Non-pigmented ciliary epithelial cell (primary cell): ENCODE measurements around the gene JSRP1.

Experiments used
- DNase-seq: peaks from one replicate; pipeline ENCODE4 v3.0.0-alpha.2; 2010; ENCODE audit warnings: low read depth

JSRP1 gene

DNA sequence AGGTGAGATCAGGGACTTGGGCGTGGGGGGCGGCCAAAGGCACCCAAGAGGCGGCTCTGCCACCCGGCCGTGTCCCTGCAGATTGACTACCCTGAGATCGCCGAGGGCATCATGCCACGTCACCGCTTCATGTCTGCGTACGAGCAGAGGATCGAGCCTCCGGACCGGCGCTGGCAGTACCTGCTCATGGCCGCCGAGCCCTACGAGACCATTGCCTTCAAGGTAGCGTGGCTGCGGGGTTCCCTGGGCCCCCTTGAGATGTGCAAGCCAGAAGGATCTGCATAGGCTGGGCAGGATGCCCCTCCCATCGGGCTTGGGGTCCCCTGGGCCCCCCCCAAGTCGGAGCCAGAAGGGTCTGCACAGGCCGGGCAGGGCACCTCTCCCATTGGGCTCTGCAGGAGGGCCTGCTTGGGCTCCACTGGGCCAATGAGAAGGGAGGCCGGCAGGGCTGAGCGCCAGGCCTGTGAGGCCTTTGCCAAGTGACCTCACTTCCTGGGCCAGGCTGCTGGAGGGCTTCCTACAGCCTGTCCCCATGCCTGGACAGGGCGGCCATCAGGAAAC lies 9.3 kb downstream of the JSRP1 start:
- no peak for DNase-seq

DNA sequence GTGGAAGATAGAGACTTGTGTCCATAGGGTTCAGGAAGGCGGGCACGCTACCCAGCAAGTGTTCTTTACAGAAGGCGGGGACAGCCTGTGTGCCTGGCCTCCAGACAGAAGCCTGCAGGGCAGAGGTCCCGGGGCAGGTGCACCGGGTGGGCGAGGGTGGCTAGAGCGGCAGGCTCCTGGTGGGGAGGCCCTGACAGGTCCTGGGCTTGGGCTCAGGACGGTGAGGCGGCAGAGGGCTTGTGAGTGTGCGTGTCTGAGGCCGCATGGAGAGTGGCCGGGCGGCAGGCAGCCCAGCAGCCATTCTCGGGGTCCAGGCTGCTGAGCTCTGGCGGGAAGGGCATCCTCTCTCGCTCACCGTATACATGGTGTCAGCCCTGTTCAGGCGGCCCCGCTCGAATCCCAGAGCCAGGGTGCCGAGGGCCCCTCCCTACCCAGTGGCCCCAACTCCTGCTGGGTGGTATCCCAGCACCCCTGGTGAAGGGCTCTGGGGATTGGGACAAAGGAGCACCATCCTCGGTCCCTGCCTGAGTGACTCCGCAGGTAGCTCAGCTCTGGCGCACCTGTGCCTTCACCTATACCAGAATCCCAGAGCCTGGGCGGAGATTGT lies 10.1 kb downstream of the JSRP1 start:
- no peak for DNase-seq

DNA sequence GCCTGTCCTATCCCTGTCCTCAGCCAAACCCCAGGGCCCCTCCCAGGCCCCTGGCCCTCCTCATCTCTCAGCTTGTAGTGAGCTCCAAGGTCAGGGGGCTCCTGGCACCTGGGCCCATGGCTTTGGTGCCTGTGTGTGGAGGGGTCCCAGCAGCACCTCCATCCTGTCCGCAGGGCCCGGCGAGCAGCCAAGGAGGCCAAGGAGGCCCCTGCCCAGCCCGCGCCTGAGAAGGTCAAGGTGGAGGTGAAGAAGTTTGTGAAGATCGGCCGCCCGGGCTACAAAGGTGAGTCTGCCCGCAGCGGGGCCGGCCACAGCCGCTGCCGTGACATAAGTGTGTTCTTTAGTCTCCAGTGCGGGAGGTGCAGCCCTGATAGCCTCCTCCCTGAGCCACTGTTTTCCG lies 10.9 kb downstream of the JSRP1 start:
- no peak for DNase-seq

DNA sequence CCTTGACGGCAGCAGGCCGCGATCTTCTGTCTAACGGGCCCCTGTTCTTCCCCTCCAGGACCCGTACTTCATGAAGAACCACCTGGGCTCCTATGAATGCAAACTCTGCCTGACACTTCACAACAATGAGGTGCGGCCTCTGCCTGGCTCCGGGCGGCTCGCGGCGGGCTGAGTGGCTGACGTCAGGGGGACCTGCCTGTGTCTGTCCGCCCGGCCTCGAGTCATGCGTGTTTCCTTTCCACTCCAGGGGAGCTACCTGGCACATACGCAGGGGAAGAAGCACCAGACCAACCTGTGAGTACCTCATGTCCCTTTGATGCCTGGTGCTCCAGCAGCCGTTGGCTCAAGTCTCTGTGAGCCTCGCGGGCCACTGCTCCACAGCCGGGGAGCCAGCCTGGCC lies 11.7 kb downstream of the JSRP1 start:
- no peak for DNase-seq

- DNase-seq: no peak
Measured at GRCh38 chr19:2244125-2244411, 12.1 kb downstream of the JSRP1 start.

DNA sequence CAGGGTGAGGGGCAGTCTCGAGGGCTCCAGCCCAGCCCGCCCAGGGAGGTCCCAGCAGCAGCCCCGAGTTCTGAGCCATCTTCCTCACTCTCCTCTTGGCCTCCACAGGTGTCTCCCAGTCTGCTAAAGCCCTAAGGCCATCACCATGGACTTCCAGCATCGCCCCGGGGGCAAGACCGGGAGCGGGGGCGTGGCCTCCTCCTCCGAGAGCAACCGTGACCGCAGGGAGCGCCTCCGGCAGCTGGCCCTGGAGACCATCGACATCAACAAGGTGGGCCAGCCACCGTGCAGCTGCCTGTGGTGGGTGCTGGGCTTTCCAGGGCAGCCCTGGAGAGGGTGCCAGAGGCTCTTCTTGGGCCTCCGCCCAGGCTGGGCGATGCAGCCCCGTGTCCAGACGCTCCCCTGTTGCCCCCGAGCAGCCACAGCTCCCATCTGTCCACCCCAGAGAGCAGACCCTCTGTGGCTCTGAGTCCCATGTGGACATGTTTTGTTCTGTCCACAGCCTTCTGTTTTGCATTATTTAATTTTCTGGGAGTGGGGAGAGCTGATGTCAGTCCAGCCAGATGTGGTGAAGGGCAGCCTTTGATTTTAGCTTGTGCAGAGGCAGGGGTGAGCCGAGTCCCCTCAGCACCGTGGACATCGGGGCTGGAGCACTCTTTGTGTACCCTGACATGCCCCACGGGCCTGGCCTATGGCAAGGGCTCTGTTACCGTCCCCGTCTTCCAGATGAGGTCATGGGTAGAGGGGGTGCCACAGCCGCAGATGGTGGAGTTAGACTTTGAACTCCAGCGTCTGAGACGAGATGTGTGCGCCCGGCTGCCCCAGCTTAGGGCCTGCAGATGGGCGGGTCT lies 12.7 kb downstream of the JSRP1 start:
- DNase-seq: no peak

DNA sequence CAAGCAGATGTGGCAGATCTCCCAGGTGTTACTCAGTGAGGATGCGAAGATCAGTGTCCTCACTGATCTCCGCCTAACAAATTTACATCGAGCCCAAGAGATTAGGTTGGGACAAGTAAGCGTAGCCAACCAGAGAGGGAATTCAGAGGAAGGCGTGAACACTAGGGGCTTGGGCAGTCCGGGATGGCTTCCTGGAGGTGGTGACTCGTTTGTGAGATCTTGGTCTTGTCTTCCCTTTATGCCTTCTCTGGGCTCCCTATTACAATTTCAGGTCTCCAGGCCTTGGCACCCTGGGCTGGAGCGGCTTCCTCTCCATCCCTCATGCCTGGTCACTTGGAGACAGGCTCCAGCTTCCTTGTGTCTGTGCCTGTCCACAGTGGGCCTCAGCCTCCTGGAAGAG lies 13.4 kb downstream of the JSRP1 start:
- DNase-seq: no peak

DNA sequence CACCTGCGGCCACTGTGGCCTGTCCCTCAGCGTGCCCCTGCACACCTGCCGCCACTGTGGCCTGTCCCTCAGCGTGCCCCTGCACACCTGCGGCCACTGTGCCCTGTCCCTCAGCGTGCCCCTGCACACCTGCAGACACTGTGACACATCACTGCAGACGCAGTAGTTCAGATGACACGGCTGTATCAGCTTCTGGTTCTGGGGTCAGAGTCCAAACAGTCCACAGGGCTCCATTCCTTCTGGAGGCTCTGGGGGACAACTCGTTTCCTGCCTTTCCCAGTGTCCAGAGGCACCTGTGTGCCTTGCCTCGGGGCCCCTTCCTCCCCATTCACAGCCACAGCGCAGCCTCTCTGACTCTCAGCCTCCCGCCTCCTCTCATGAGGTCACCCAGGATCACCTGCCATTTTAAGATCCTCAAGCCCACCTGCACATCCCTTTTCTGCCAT lies 14.1 kb downstream of the JSRP1 start:
- no peak for DNase-seq

- DNase-seq: no peak
Measured at GRCh38 chr19:2240881-2241760, 15.1 kb downstream of the JSRP1 start.

GRCh38 chr19:2239771-2240770 lies 16.1 kb downstream of the JSRP1 start:
- peak; percentile 14 for DNase-seq

- no peak for DNase-seq
Measured at GRCh38 chr19:2239173-2239572, 17.0 kb downstream of the JSRP1 start.

- DNase-seq: no peak
Measured at GRCh38 chr19:2237869-2238153, 18.4 kb downstream of the JSRP1 start.

DNA sequence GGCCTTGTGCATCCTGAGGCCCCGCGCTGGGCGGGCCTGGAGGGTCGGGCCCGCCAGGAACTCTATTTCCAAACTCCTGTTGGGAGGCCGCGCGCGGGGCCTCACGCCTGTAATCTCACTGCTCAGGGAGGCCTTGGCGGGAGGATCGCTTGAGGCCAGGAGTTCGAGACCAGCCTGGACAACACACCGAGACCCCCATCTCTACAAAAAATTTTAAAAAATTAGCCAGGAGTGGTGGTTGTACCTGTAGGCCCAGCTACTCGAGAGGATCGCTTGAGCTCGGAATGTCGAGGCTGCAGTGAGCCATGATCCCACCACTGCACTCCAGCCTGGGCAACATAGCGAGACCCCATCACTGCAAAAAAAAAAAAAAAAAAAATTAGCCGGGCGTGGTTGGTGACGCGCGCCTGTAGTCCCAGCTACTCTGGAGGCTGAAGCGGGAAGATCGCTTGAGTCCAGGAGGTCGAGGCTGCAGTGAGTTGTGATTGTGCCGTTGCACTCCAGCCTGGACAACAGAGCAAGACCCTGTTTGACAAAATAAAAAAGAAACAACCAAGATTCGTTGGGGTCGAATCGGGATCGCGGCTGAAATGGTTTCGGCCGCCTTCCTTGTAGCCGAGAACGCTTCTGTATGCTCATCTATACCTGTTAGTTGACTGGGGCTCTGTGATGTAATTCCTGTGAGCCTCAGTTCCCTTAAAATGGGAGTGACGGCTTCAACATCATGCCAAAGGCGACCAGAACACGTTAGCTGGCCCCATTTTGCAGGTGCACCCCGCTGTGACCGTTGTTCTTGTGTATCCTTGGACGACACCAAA lies 19.0 kb downstream of the JSRP1 start:
- no peak for DNase-seq

DNA sequence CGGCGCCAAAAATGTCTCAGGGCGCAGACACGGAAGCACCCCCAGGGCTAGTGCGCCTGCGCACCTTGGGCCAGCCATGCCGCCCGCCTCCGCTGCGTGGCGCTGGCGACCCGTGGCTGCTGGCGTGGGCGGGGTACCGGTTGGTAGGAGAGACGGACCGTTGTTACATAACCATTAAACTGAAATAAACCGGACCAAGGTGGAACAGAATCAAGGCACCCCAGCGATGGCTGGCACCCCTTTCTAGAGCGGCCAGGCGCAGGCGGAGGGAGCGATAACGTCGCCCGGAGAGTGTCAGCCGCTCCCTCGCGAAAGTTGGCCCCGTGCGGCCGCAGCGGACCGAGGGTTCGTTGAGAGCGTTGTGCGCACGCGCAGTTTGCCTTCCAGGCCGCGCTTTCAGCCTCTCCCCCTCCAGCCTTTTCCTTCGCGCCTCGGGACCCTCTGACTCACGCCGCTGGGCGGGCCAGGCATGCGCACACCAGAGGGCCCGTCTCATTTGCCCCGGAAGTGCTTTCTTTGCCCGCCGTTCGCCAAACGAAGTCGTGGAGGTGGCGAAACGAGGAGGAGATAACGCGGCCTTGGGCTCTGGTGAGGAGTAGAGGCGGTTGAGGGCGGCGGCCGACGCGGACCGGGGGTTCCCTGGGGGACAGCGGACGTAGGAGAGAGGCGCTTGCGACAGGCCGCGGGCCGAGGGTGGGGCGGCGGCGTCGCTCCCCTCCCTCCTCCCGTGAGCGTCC lies 19.7 kb downstream of the JSRP1 start, which contains the start of the genes PLEKHJ1 and SF3A2:
TSS of gene PLEKHJ1 (minus strand) at position 16 of the 737 bp plus-strand sequence. CDS start 81 bp downstream, outside the sequence.
TSS of gene SF3A2 (plus strand) at position 511 of the 737 bp plus-strand sequence. CDS start 6,595 bp downstream, outside the sequence.
- DNase-seq: peak; percentile 77

DNA sequence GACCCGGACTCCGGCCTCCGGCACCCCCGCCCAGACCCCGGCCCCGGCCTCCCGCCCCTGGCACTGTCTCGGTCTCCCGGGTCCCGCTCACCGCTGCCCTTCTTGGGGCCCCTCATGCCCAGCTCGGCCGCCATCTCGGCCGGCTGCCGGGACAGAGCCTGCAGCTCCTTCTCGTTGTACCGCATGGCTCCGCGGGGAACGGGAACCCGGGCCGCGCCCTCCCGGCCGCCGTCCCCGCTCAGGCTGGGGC lies 20.2 kb downstream of the JSRP1 start:
- no peak for DNase-seq

GRCh38 chr19:2235381-2236063 lies 20.7 kb downstream of the JSRP1 start:
- DNase-seq: no peak

DNA sequence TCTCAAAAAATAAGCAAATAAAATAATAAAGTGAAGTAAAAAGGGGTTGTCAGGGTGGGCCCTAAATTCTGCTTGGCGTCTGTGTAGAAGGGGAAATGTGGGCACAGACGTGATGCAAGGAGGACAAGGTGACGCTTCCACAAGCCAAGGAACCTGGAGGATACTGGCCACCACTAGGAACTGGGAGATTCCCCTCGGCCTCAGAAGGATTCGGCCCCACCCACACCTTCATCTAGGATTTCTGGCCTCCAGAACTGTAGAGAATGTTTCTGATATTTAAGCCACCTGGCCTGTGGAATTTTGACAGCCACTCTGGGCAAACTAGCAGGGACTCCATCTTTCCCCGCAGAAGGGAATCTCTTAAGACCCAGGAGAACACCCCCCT lies 21.2 kb downstream of the JSRP1 start:
- no peak for DNase-seq

DNA sequence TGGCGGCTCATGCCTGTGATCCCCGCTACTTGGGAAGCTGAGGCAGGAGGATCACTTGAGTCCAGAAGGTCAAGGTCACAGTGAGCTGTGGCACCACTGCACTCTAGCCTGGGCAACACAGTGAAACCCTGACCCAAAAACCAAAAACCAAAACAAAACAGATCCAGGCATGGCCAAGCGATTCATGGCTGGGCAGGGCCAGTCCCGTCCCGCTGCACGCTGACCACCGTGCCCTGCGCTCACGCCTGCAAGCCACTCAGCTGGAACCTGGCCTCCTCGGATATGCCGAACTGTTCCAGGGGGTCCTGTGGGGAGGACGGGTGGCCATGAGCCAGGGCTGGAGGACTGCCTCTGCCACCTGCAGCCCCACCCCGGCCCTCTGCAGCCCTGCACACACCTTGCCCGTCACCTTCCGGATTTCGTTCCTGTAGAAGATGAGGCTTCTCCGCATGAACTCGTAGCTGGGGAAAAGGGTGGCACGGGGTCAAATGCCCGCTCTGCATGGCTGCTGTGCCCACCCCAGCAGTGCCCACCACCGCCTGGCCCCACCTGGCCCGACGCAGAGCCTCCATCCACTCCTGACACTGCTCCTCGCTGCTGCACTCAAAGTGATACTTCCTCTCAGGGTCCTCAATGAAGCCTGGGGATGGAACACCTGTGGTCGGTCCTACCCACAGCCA lies 22.5 kb downstream of the JSRP1 start:
- DNase-seq: no peak
